HG03066 (cell line): ENCODE data around the gene IGF1.
A peak's percentile ranks its signal among the peaks of the same experiment; 100 is the strongest.

Source experiments
- ATAC-seq: cut with Tn5 transposase; IDR thresholded peaks from one replicate; pipeline ENCODE4 v1.9.1; 2021; ENCODE audit warnings: low read depth; ENCODE audit not compliant: unreplicated experiment

Gene IGF1

DNA sequence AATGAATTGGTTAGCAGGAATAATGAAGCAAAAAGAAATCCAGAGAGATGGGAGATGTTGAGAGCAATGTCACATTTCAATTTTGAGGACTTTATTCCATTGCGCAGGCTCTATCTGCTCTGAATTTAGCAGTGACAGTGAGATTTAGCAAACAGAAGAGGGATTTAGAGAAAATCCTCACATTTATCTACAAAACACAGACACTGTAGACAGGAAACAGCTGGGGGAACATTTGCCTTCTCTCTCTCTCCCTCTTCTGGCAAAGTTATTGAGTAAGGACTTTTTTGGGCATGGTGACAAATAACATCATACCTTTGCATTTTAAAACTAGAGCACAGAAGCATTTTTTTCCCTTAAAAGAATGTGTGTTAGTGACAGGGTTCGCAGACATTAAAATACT lies at the start of gene IGF1:
IGF1 (minus strand) TSS at position 158 of the 400 bp plus-strand sequence. CDS start 182 bp downstream, outside the sequence.
- no peak for ATAC-seq

- no peak for ATAC-seq
Measured at GRCh38 chr12:102528111-102528510, 47.7 kb upstream of the IGF1 start.

GRCh38 chr12:102527171-102527720 lies 46.9 kb upstream of the IGF1 start:
- no peak for ATAC-seq

DNA sequence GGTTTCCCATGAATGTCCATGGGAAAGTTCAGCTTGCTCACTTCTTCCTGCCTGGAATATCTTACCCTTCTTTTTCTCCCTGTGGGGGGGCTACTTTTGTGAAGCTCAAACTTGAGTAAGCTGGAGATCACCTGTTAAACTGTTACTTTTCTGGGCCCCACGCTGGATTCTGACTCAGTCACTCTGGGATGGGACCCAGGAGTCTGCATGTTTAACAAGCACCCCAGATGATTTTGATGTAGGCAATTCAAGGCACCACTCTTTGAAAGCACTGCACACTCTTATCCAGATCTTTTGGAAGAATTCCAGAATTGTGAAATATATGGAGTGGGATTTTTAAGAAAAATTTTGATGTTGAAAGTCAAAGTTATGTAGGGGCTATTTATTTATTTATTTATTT lies 46.3 kb upstream of the IGF1 start:
- no peak for ATAC-seq

GRCh38 chr12:102522768-102523167 lies 42.4 kb upstream of the IGF1 start:
- ATAC-seq: no peak

DNA sequence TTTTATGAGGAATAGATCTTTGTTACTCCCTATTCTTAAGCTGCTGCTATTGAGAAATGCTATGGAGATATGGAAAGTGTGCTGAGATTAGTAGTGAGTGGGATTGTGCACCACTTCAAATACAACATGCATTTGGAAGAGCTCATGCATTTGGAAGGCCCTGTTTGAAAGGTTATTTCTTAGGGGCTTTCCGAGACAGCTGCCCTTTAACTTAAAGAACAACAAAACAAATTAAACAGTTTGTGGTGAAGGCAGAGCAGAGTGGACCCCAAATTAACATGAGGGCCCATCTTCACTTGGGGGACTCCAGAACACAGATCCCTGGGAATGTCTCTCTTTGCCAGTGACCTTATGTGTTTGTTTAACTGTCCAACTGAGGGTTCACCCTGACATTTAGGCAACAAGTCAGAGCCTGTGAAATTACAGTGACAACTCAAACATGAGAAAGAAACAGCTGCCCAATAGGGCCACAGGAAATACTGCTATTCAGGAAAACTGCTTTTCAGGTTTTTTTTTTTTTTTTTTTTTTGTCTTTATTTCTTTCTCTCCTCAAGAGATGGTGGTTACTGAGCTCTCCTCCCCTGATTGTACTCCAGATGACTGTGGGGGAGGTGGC lies 41.4 kb upstream of the IGF1 start:
- ATAC-seq: no peak

DNA sequence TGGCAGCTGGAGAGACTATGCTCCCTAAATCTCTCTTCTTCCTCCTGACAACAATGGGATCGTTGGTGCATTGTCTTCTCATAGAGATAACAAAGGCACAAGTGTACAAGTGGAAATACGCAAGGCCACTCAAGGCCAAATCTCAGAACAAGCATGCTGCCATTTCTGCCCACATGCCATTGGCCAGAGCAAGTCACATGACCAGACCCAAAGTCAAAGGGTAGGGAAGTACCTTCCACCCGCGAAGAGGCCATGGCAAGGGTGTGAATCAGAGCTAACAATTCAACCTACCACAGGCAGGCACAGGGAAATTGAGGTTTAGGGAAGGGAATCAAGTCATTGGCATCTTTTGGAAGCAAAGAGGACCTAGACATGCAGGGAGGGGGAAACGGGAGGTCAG lies 38.5 kb upstream of the IGF1 start:
- ATAC-seq: no peak

DNA sequence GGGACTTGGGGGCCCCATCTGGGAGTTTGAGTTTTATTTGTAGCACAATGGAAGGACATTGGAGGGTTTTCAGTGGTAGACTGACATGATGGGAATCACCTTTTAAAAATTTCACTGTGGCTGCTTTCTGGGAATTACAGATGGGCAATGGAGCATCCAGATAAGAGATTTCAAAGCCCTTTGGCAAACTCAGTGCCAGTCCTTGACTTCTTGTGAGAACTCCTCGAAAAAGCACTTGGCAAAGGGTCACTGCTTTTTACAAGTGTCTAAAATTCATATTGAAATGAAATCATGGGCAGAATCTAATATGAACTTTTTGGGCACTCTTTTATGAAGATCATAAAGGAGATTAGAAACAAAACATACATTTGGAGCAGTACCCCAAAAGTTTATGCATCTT lies 34.3 kb upstream of the IGF1 start:
- ATAC-seq: no peak

GRCh38 chr12:102513739-102514138 lies 33.4 kb upstream of the IGF1 start:
- ATAC-seq: no peak

DNA sequence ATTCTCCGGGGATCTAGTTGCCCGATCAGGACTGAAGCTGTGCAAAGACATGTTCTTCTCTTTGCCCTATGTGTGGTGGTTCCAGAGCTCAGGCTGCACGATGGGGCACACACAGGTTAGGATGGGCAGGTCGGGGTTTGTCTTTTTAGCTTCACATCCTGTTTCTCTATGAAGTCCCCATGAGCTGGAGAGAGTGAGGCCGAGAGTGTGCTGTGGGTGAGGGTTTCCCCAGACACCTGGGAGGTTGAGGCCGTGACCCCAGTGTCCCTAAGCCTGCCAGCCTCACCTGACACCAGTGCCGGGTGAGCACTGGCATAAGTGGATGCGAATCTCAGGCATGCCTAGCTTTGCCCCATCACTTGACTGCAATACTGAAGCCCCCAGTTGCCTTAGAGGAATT lies 32.9 kb upstream of the IGF1 start:
- no peak for ATAC-seq

GRCh38 chr12:102512523-102512922 lies 32.2 kb upstream of the IGF1 start:
- ATAC-seq: no peak

GRCh38 chr12:102511575-102511974 lies 31.2 kb upstream of the IGF1 start:
- ATAC-seq: no peak

DNA sequence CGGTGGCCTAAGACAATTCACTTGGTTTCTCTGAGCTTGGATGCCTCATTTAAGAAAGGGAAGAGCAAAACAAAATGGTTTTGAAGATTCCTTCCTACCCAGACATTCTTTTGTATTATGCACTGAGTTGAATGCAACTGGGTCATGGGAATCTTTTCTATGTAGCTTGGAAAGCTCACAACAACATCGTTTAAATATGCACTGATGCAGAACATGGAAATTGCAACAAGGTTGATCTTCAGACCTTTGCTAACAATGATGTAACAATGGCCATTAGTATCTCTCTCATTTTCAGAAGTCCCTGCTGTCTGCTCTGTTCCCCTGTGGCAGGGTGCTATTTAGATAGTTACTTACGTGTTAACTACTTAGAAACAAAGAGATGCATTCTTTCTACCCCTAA lies 30.1 kb upstream of the IGF1 start:
- no peak for ATAC-seq

- ATAC-seq: no peak
Measured at GRCh38 chr12:102510031-102510430, 29.7 kb upstream of the IGF1 start.

DNA sequence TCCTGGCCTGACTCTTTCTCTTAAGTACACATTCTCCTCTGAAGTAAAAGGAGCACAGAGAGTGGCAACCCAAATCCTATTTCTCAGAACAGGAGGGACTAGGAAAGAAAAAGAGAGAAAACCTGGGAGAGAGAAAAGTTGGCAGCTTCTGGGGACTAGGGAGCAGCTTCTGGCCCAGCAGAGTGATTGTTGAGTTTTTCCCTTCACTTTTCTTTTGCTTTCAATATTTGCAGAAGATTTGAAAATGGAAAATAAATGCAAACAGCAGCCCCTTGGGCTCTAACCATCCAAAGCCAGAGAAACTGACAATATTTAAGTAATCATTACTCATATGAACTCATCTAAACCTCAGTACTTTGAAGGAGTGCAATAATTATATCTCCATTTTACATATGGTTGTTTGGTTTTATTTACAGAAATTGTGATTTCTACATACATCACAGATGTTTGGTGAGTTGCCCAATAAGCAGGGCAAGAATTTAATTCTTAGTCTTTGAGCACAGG lies 28.8 kb upstream of the IGF1 start:
- no peak for ATAC-seq

DNA sequence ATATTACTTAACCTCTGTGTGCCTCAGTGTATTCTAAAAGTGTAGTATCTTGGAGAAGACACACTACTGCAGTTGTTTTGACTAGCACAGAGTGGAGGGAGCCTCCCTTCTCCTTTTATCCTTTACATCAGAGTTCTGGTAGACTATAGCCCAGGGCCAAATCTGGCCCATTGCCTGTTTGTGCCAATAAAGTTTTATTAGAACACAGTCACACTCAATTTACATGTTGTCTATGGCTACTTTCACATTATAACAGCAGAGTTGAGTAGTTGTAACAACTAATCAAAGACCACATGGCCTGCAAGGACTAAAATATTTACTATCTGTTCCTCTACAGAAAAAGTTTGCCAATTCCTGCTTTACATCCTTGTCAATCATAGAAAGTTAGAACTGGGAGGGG lies 27.7 kb upstream of the IGF1 start:
- ATAC-seq: no peak

DNA sequence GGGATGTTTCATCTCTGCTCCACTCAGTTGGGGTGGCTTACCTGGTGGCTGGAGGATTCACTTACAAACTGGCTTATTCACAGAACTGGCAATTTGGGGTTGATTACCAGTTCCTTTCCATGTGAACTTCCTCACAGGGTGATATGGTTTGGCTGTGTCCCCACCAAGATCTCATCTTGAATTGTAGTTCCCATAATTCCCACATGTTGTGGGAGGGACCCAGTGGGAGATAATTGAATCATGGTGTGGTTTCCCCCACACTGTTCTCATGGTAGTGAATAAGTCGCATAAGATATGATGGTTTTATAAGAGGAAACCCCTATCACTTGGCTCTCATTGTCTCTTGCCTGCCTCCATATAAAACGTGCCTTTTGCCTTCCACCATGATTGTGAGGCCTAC lies 26.9 kb upstream of the IGF1 start:
- ATAC-seq: no peak

DNA sequence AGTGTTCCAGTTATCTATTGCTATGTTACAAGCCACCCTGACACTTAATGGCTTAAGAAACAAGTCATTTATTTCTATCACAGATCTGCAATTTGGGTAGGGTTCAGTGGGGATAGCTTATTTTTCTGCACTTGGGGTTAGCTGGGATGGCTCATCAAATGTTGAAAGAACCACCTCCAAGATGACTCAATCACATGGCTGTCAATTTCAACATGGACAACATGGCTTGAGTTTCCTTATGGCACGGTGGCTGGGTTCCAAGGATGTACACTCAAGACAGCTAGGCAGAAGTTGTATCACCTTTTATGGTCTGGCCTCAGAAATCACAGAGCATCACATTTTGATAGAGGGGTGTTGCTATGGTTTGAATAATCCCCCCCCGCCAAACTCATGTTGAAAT lies 24.5 kb upstream of the IGF1 start:
- ATAC-seq: no peak

GRCh38 chr12:102504280-102504679 lies 23.9 kb upstream of the IGF1 start:
- no peak for ATAC-seq

GRCh38 chr12:102503831-102504230 lies 23.5 kb upstream of the IGF1 start:
- no peak for ATAC-seq

- peak; percentile 73 for ATAC-seq
Measured at GRCh38 chr12:102503056-102503681, 22.8 kb upstream of the IGF1 start.

GRCh38 chr12:102501773-102502172 lies 21.4 kb upstream of the IGF1 start:
- ATAC-seq: no peak
